ENCODE data around the gene INTS4.
"Not testable (repeated sequence)": the region's sequence is repeated elsewhere in the genome, so short reads cannot be mapped to it uniquely, and the experiment has no call there.

The INTS4 gene

GRCh38 chr11:78025378-78025777 is 30.9 kb upstream of the INTS4 start:
- DNase-seq (ENCODE audit: low read depth, low spot score), result no peak

- DNase-seq (ENCODE audit: low read depth, low spot score), result no peak
Observed at GRCh38 chr11:78023426-78023825, 29.0 kb upstream of the INTS4 start.

GRCh38 chr11:78022397-78023396 is 28.2 kb upstream of the INTS4 start, which contains the start of gene KCTD14:
Gene KCTD14, minus strand, starts transcription at chr11:78023276. Its CDS starts 27 bp downstream, at chr11:78023249.
- no peak for DNase-seq (ENCODE audit: low read depth, low spot score)

GRCh38 chr11:78021611-78022010 is 27.1 kb upstream of the INTS4 start:
- DNase-seq (ENCODE audit: low read depth, low spot score), result no peak

- DNase-seq (ENCODE audit: low read depth, low spot score), result no peak
Observed at GRCh38 chr11:78020246-78020645, 25.8 kb upstream of the INTS4 start.

- DNase-seq (ENCODE audit: low read depth, low spot score), result no peak
Observed at GRCh38 chr11:78019808-78020207, 25.3 kb upstream of the INTS4 start.

- DNase-seq (ENCODE audit: low read depth, low spot score), result no peak
Observed at GRCh38 chr11:78015878-78016277, 21.4 kb upstream of the INTS4 start.

- not testable (repeated sequence) for DNase-seq (ENCODE audit: low read depth, low spot score)
Observed at GRCh38 chr11:78014937-78015520, 20.6 kb upstream of the INTS4 start.

GRCh38 chr11:78011301-78011700 is 16.8 kb upstream of the INTS4 start:
- no peak for DNase-seq (ENCODE audit: low read depth, low spot score)

- no peak for DNase-seq (ENCODE audit: low read depth, low spot score)
Observed at GRCh38 chr11:78010755-78011154, 16.3 kb upstream of the INTS4 start.

- DNase-seq (ENCODE audit: low read depth, low spot score), result no peak
Observed at GRCh38 chr11:78010304-78010703, 15.8 kb upstream of the INTS4 start.

- DNase-seq (ENCODE audit: low read depth, low spot score), result no peak
Observed at GRCh38 chr11:78009062-78009461, 14.6 kb upstream of the INTS4 start.

GRCh38 chr11:78000193-78000592 is 5.7 kb upstream of the INTS4 start:
- DNase-seq (ENCODE audit: low read depth, low spot score), result peak; percentile 26

- DNase-seq (ENCODE audit: low read depth, low spot score), result no peak
Observed at GRCh38 chr11:77999446-78000030, 5.1 kb upstream of the INTS4 start.

GRCh38 chr11:77993902-77994301 is 566 bp downstream of the INTS4 start:
- no peak for DNase-seq (ENCODE audit: low read depth, low spot score)

GRCh38 chr11:77990981-77991380 is 3.5 kb downstream of the INTS4 start:
- no peak for DNase-seq (ENCODE audit: low read depth, low spot score)

- DNase-seq (ENCODE audit: low read depth, low spot score), result not testable (repeated sequence)
Observed at GRCh38 chr11:77986456-77986855, 8.0 kb downstream of the INTS4 start.

- DNase-seq (ENCODE audit: low read depth, low spot score), result no peak
Observed at GRCh38 chr11:77981346-77981947, 13.0 kb downstream of the INTS4 start.

- DNase-seq (ENCODE audit: low read depth, low spot score), result no peak
Observed at GRCh38 chr11:77968337-77968736, 26.1 kb downstream of the INTS4 start.

- no peak for DNase-seq (ENCODE audit: low read depth, low spot score)
Observed at GRCh38 chr11:77967753-77968152, 26.7 kb downstream of the INTS4 start.

- DNase-seq (ENCODE audit: low read depth, low spot score), result no peak
Observed at GRCh38 chr11:77967121-77967520, 27.3 kb downstream of the INTS4 start.

- DNase-seq (ENCODE audit: low read depth, low spot score), result no peak
Observed at GRCh38 chr11:77966338-77966737, 28.1 kb downstream of the INTS4 start.

Data from brain pericyte (primary cell).